Measurements from ENCODE around the gene VAPB.

The VAPB gene

DNA sequence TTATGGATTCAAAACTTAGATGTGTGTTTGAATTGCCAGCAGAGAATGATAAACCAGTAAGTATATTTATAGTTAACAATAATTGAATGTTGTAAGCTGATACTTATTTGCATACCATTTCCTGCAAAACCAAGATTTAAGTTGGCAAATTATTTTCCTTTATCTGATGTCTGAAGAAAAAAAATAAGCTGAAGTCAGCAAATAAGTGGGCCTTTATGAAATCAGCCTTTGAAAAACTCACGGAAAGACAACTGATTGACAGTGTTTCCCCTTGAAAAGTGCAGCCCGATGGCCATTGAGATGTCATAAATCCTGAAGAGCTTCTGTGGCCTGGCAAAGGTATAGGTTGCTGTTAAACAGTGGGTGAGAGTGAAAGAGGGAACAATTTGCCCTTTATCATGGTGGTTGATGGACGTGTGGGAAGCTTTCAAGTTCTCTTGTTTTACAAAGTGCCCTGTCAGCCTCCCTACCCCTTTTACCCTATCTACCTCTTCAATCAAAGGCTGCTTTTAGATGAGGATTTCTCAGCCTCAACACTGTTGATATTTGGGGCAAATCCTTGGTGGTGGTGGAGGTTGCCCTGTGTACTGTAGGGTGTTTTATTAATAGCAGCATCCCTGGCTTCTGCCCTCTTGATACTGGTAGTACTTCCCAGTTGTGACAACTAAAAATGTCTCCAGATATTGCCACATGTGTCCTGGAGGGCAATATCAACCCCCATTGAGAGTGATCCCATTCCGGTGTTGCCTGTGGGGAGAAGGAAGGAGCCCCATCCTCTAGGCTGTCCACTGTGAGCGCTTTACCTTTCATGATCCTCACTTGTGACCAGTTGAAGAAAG lies 50.2 kb downstream of the VAPB start:
- Histone ChIP-seq H3K9ac (ENCODE audit: insufficient read length) (peak overlapping the region; percentile 3), H3K36me3 (ENCODE audit: insufficient read depth, low read length) (peaks cover 50% of the 10 kb centered on the region), H3K27ac (peak overlapping the region; percentile 70), H3K4me3 (peak overlapping the region; percentile 52), H3K9me3 (ENCODE audit: low read depth, low read length) (no peaks in the 10 kb centered on the region)
- DNase-seq (ENCODE audit: low read depth, low spot score) = no peak
- TF ChIP-seq FOXP2 (optimal IDR thresholded peaks at IDR 0.05; ENCODE audit: control extremely low read depth, extremely low read length, insufficient read depth) (no peak), EZH2 (IDR thresholded peaks at IDR 0.05) (no peak), POLR2AphosphoS5 (IDR thresholded peaks at IDR 0.05; ENCODE audit: borderline replicate concordance, low read depth, low read length) (no peak; the same call in 1 of the 2 replicates)

DNA sequence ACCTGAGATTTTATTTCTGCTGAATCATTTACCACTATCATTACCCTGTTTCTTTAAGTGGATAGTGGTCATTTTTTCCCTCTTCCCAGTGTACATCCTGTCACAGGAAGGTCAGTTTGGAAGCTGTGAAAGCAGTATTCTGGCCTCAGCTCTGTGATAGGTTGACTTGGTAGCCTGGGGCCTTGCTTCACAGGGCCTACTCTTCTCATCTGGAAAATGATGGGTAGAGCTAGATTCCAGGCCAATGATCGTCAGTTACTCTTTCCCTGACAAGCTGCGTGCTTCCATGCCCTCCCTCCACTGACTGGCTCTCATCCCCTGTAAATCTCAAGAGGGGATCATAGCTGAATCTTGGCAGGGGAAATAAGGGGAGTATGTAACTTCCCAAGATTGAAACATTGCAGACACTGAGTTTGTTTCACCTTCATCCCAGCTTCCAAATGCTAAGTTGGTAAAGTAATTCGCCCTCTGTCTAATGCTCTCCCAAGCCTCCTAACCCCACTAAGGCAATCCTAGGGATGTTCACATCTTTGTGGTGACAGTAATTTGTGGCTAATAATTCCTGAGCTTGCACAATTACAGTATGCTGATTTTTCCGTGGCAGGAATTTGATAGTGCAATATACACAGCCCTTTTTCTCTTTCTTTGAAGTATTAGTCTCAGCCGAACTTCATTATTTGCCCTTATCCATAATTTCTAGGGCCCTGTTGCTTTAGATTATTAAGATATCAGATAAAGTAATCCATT lies 51.2 kb downstream of the VAPB start:
- Histone ChIP-seq H3K9ac (ENCODE audit: insufficient read length) (no peak overlapping the region), H3K9me3 (ENCODE audit: low read depth, low read length) (no peaks in the 10 kb centered on the region), H3K4me3 (no peak overlapping the region), H3K36me3 (ENCODE audit: insufficient read depth, low read length) (peaks cover 60% of the 10 kb centered on the region), H3K27ac (peak overlapping the region; percentile 70)
- TF ChIP-seq POLR2AphosphoS5 (IDR thresholded peaks at IDR 0.05; ENCODE audit: borderline replicate concordance, low read depth, low read length) = no peak
- no peak for TF ChIP-seq EZH2 (IDR thresholded peaks at IDR 0.05)
- no peak for TF ChIP-seq FOXP2 (optimal IDR thresholded peaks at IDR 0.05; ENCODE audit: control extremely low read depth, extremely low read length, insufficient read depth)
- DNase-seq (ENCODE audit: low read depth, low spot score) = no peak

DNA sequence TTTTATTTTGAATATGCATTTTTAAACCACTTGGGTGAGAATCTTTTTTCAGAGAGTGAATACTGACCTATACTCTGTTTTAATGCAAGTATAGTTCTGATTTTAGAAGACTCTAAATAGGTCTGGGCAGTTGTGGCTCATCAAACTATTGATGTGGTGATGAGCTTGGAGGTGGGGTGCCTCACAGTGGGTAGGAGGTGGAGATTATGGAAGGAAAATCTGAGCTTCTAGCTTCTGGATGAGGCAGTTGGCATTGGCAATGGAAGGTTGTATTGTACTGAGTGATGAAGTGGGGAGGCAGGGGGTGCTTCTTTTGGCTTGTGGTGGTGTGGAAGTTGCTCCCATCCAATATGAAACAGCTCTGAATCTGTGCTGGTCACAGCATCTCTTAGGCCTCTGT lies 52.7 kb downstream of the VAPB start:
- Histone ChIP-seq H3K9ac (ENCODE audit: insufficient read length) (no peak overlapping the region), H3K27ac (no peak overlapping the region), H3K36me3 (ENCODE audit: insufficient read depth, low read length) (peaks cover 71% of the 10 kb centered on the region), H3K4me3 (no peak overlapping the region), H3K9me3 (ENCODE audit: low read depth, low read length) (no peaks in the 10 kb centered on the region)
- no peak for DNase-seq (ENCODE audit: low read depth, low spot score)
- no peak for TF ChIP-seq EZH2 (IDR thresholded peaks at IDR 0.05)
- no peak for TF ChIP-seq FOXP2 (optimal IDR thresholded peaks at IDR 0.05; ENCODE audit: control extremely low read depth, extremely low read length, insufficient read depth)
- no peak for TF ChIP-seq POLR2AphosphoS5 (IDR thresholded peaks at IDR 0.05; ENCODE audit: borderline replicate concordance, low read depth, low read length)

DNA sequence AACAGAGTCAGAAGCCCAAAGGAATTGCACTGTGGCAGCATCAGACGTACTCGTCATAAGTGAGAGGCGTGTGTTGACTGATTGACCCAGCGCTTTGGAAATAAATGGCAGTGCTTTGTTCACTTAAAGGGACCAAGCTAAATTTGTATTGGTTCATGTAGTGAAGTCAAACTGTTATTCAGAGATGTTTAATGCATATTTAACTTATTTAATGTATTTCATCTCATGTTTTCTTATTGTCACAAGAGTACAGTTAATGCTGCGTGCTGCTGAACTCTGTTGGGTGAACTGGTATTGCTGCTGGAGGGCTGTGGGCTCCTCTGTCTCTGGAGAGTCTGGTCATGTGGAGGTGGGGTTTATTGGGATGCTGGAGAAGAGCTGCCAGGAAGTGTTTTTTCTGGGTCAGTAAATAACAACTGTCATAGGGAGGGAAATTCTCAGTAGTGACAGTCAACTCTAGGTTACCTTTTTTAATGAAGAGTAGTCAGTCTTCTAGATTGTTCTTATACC lies 55.8 kb downstream of the VAPB start:
- no peak for DNase-seq (ENCODE audit: low read depth, low spot score)
- H3K36me3 ChIP-seq (ENCODE audit: insufficient read depth, low read length) = peaks cover 75% of the 10 kb centered on the region
- TF ChIP-seq EZH2 (IDR thresholded peaks at IDR 0.05) (no peak), FOXP2 (optimal IDR thresholded peaks at IDR 0.05; ENCODE audit: control extremely low read depth, extremely low read length, insufficient read depth) (no peak), POLR2AphosphoS5 (IDR thresholded peaks at IDR 0.05; ENCODE audit: borderline replicate concordance, low read depth, low read length) (no peak)
- H3K4me3 ChIP-seq = no peak overlapping the region
- no peak overlapping the region for H3K9ac ChIP-seq (ENCODE audit: insufficient read length)
- H3K27ac ChIP-seq = no peak overlapping the region
- H3K9me3 ChIP-seq (ENCODE audit: low read depth, low read length) = no peaks in the 10 kb centered on the region

DNA sequence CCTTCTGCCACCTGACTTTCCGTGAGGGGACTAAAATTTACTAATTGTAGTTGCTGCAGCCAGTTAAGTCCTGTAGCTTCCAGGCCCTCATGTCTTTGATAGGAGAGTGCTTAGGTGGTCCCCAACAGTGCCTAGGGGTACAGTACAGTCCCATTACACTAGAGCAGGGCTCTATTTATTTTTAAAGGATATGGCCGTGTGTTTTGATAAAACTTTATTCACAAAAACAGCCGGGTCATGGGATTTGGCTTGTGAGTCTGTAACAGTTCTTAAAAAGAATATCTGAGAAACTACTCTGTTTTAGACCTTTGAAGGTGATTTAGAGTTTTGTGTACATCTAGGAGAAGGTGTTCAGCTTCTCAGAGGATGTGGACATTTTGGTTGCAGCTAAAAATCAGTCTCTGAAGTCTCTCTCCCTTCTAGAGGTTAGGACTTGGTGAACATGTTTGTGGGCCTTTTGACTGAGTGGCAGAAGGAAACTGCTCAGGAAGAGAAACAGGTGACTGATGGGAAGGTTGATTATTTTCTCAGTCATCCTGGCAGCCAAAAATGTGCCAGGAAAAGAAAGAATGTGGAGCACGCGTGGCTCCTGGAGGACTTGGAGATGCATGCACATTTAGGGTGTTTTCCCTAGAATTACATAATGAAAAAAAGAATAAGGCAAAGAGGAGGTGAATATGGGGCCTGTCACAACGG lies 57.4 kb downstream of the VAPB start:
- no peak overlapping the region for H3K4me3 ChIP-seq
- DNase-seq (ENCODE audit: low read depth, low spot score) = no peak
- TF ChIP-seq EZH2 (IDR thresholded peaks at IDR 0.05) = no peak
- no peak for TF ChIP-seq FOXP2 (optimal IDR thresholded peaks at IDR 0.05; ENCODE audit: control extremely low read depth, extremely low read length, insufficient read depth)
- no peak for TF ChIP-seq POLR2AphosphoS5 (IDR thresholded peaks at IDR 0.05; ENCODE audit: borderline replicate concordance, low read depth, low read length)
- no peaks in the 10 kb centered on the region for H3K9me3 ChIP-seq (ENCODE audit: low read depth, low read length)
- no peak overlapping the region for H3K27ac ChIP-seq
- peaks cover 69% of the 10 kb centered on the region for H3K36me3 ChIP-seq (ENCODE audit: insufficient read depth, low read length)
- no peak overlapping the region for H3K9ac ChIP-seq (ENCODE audit: insufficient read length)

DNA sequence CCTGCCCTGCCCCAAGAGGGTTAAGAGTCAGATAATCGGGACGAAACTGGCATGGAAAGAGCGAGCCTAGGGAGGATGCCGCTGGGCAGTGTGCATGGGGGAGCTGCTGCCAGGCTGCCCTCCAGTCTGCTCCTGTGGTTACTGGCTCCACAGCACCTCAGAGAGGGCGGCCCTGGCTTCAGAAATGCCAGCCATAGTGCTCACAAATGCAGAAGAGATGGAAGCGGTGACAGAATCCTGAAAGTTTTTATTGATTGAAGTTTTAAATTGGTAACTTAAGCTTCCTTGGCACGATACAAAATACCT lies 57.9 kb downstream of the VAPB start:
- DNase-seq (ENCODE audit: low read depth, low spot score) = no peak
- H3K9me3 ChIP-seq (ENCODE audit: low read depth, low read length) = no peaks in the 10 kb centered on the region
- no peak for TF ChIP-seq EZH2 (IDR thresholded peaks at IDR 0.05)
- no peak for TF ChIP-seq FOXP2 (optimal IDR thresholded peaks at IDR 0.05; ENCODE audit: control extremely low read depth, extremely low read length, insufficient read depth)
- TF ChIP-seq POLR2AphosphoS5 (IDR thresholded peaks at IDR 0.05; ENCODE audit: borderline replicate concordance, low read depth, low read length) = no peak
- H3K9ac ChIP-seq (ENCODE audit: insufficient read length) = no peak overlapping the region
- no peak overlapping the region for H3K27ac ChIP-seq
- H3K36me3 ChIP-seq (ENCODE audit: insufficient read depth, low read length) = peaks cover 66% of the 10 kb centered on the region
- H3K4me3 ChIP-seq = no peak overlapping the region

DNA sequence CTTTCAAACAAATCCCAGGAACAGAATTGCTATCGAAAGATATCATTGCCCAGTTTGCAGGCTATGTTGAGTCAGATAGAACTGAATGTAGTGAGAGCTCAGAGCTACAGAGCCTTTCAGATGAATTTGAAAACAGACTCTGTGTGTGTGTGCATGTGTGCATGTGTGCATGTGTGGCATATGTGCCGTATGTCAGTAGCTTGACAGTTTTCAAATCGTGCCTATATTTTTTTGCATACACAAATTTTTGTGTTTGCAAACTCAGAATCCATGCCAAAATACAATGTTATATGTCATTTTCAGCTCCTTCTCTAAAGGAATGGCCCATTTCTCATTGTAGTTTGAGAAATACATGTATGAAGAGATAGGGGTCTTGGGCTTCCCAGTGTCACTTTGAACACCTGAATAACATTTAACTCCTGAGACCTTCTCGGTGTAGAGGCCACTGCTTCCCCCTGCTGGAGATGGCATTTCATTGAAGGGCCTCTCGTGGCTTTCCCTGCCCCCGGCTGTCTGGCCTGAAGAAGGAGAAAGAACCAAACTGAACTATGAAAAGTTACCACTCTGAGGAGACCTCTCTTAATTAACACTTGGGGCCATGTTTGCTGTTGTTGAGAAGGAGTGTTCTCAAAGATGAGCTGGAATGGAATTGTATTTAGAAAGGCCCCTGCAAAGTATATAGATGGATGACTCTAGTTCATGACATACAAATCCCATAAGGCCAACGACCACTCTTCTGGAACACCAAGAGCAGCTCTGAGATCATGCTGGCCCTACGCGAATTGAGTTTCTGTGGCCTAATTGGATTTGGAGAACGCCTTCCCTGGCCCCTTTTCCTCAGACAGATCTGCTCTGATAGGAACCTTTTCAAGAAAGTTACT lies 58.7 kb downstream of the VAPB start:
- Histone ChIP-seq H3K27ac (no peak overlapping the region), H3K9ac (ENCODE audit: insufficient read length) (no peak overlapping the region), H3K36me3 (ENCODE audit: insufficient read depth, low read length) (peaks cover 59% of the 10 kb centered on the region), H3K9me3 (ENCODE audit: low read depth, low read length) (no peaks in the 10 kb centered on the region), H3K4me3 (no peak overlapping the region)
- no peak for DNase-seq (ENCODE audit: low read depth, low spot score)
- TF ChIP-seq POLR2AphosphoS5 (IDR thresholded peaks at IDR 0.05; ENCODE audit: borderline replicate concordance, low read depth, low read length) = no peak
- no peak for TF ChIP-seq FOXP2 (optimal IDR thresholded peaks at IDR 0.05; ENCODE audit: control extremely low read depth, extremely low read length, insufficient read depth)
- no peak for TF ChIP-seq EZH2 (IDR thresholded peaks at IDR 0.05)

All from SK-N-MC (cell line).